ENCODE results near the gene LUZP2.

Gene LUZP2

GRCh38 chr11:24805671-24806070, 308.8 kb downstream of the LUZP2 start:
- no peak for DNase-seq (ENCODE audit: extremely low read depth in 1 of 2, low read depth in 1 of 2)

DNA sequence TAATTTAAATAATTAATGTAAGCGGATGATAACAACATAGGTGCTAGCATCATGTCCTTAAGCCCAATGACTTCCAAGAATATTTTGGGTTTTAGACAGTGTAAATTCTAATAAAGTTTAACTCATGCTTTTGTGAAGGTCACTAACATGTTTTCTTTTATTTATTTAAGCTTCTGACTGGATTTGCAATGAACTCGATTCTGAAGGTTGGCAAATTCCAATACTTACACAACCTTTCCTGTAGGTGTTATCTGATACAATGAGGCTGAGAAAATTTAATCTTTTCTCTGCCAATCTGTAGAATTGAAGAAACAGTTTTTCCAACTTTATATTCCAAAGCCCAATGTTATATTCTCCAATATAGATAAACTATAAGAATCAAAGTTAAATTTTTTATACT, 311.3 kb downstream of the LUZP2 start:
- no peak for DNase-seq (ENCODE audit: extremely low read depth in 1 of 2, low read depth in 1 of 2)

- DNase-seq (ENCODE audit: extremely low read depth in 1 of 2, low read depth in 1 of 2), result no peak
Observed at GRCh38 chr11:24819006-24819405, 322.2 kb downstream of the LUZP2 start.

GRCh38 chr11:24819863-24820434, 323.1 kb downstream of the LUZP2 start:
- no peak for DNase-seq (ENCODE audit: extremely low read depth in 1 of 2, low read depth in 1 of 2)

DNA sequence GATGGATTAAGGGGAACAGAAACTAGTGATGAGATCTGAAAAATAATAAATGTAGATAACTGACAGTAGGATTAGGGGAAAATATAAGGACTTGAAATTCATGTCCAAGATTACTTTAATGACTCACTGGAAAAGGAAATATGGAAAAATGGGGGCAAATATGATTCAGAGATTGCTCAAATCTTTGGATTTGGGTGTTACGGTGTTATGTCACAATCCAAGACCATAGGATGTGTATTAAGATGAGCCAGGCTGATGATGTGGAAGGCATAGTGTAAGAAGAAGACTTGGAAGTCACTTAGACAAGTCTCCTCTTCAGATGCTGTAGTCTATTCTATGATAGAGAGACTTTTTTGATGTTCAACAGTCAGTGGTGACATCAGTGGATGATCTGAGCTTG, 323.7 kb downstream of the LUZP2 start:
- no peak for DNase-seq (ENCODE audit: extremely low read depth in 1 of 2, low read depth in 1 of 2)

- no peak for DNase-seq (ENCODE audit: extremely low read depth in 1 of 2, low read depth in 1 of 2)
Observed at GRCh38 chr11:24828938-24829605, 332.2 kb downstream of the LUZP2 start.

GRCh38 chr11:24833573-24833972, 336.7 kb downstream of the LUZP2 start:
- no peak for DNase-seq (ENCODE audit: extremely low read depth in 1 of 2, low read depth in 1 of 2)

GRCh38 chr11:24837112-24837511, 340.3 kb downstream of the LUZP2 start:
- DNase-seq (ENCODE audit: extremely low read depth in 1 of 2, low read depth in 1 of 2), result no peak

- no peak for DNase-seq (ENCODE audit: extremely low read depth in 1 of 2, low read depth in 1 of 2)
Observed at GRCh38 chr11:24842308-24842707, 345.5 kb downstream of the LUZP2 start.

GRCh38 chr11:24844406-24844805, 347.6 kb downstream of the LUZP2 start:
- no peak for DNase-seq (ENCODE audit: extremely low read depth in 1 of 2, low read depth in 1 of 2)

DNA sequence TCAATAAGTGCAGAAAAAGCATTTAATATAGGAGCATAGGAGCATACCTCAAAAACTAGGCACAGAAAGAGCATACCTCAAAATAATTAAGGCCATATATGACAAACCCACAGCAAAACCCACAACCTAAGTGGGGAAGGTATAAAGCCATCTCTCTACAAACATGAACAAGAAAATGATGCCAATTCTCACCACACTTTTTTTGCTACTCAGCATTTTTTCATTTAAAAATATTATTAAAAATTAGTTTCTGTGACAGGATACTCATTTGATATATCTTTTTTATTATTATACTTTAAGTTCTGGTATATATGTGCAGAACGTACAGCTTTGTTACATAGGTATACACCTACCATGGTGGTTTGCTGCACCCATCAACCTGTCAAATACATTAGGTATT, 352.0 kb downstream of the LUZP2 start:
- no peak for DNase-seq (ENCODE audit: extremely low read depth in 1 of 2, low read depth in 1 of 2)

- DNase-seq (ENCODE audit: extremely low read depth in 1 of 2, low read depth in 1 of 2), result no peak
Observed at GRCh38 chr11:24855951-24856350, 359.1 kb downstream of the LUZP2 start.

GRCh38 chr11:24859801-24860300, 363.0 kb downstream of the LUZP2 start:
- DNase-seq (ENCODE audit: extremely low read depth in 1 of 2, low read depth in 1 of 2), result no peak

DNA sequence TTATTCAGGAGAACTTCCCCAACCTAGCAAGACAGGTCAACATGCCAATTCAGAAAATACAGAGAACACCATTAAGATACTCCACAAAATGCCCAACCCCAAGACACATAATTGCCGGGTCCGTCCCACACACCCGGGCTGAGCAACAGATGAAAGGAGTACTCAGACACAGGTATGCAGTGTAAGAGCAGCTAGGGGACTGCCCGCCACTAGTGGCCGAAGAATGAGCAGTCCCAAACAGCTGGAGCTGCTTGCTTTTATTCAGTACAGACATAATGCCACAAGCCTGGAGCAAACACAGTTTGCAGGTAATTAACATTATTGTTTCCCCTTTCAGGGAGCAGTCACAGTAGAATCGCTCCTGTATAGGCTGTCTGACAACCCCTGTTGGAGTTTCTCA, 364.6 kb downstream of the LUZP2 start:
- DNase-seq (ENCODE audit: extremely low read depth in 1 of 2, low read depth in 1 of 2), result no peak

GRCh38 chr11:24866743-24867142, 369.9 kb downstream of the LUZP2 start:
- no peak for DNase-seq (ENCODE audit: extremely low read depth in 1 of 2, low read depth in 1 of 2)

DNA sequence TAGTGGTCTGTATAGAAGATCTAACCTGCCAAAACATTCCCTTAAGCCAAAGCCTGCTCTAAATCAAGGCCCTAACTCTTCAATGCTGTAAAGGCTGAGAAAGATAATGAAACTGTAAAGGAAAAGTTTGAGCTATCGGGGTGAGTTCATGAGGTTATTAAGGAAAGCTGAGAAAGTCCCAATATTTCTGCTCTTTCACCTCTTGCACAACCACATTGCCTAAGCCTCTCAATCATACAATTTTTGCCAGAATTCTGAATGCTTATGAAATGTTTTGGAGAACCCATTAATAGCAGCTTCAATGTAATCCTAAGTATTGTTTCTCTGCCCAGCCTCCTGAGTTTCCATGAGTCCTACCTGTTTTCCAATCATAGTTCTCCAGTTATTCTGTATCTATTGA, 373.2 kb downstream of the LUZP2 start:
- no peak for DNase-seq (ENCODE audit: extremely low read depth in 1 of 2, low read depth in 1 of 2)

DNA sequence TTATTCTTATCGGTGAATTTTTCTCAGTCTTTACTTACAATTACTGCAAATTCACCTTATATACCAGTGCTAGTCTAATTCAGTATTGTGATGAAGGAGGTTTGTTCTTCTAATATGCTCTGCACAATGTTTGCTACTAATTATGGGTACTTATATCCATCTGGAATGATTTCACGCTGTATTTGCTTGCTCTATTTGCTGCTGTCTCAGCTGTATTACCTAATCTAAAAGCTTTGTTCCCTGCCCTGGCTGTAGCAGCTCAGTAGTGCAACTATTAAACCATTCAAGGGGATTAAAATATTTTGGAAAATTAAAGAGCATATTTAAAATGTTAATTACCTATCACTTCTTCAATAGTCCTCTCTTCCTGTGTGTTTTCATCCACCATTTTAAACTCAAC, 375.3 kb downstream of the LUZP2 start:
- no peak for DNase-seq (ENCODE audit: extremely low read depth in 1 of 2, low read depth in 1 of 2)

- no peak for DNase-seq (ENCODE audit: extremely low read depth in 1 of 2, low read depth in 1 of 2)
Observed at GRCh38 chr11:24872651-24873311, 375.9 kb downstream of the LUZP2 start.

DNA sequence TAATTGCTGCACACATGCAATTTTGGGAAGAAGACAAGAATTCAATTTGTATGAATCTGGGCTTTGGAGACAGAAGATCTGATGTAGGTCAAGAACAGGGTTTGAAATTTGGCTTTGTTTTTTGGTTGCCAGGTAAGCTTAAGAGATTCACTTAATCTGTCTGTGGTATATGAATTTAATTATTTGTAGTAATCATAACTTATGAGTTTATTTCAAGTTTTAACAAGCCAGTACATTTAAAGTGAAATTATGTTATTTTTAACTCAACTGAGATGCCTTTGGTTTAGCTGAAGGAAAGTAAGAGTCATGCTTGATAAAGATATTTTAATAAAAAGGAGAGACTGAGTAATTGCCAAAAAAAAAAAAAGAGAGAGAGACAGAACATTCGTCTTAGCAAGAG, 384.1 kb downstream of the LUZP2 start:
- DNase-seq (ENCODE audit: extremely low read depth in 1 of 2, low read depth in 1 of 2), result no peak

DNA sequence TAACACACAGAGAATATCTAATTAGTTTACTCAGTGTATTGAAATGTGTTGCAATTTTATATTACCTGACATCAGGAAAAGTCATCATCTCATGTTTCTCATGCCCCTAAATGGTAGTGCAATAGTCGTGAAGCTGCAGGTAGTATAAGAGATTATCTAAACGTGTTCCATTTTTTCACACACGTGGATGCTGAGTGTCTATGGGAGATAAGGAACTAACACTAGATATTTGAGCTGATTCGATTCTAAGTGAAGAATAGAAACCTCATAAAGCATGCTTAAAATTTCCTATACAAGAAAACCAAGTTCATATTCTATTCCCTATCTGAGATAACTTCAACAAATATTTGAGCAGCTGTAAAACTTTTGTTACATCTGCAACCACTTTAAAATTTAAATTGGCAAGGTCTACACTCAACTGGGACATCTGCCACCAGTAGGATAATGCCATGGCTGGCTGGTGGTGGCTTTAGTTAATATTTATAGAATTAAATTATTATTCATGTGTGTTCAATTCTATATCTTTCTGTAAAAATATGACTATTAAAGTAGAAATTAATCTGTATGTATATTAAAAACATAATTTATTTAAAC, 388.8 kb downstream of the LUZP2 start:
- no peak for DNase-seq (ENCODE audit: extremely low read depth in 1 of 2, low read depth in 1 of 2)

DNA sequence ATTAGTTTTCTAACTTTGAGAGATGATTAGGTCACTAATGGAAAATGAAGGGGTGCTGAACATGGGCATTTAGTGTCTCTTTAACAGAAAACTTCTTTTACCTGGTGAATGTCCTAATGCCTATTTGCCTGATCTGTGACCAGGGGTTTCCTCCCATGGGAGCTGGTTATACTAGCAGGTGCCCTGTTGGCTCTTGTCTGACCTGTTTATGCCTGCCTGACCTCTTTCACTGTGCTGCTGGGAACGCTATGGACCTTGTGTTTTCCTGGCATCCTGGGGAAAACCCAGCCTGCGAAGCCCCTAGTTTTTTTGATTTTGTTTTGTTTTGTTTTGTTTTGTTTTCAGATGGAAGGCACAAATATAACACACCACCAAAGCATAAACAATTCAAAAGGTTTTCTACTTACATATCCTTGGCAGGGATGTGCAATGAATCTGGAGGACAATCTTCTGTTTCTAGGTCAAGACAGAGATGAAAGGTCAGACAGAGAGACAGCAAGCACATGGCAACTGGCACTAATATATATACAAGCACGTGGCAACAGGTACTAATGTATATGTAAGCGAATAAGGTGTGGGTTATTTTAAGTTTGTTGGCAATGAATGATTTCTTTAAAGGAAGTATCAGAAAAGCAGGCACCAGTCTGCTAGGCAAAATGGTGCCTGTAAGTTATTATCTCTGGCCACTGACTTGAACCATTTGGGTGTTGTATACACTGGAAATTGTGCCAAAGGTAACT, 390.2 kb downstream of the LUZP2 start:
- no peak for DNase-seq (ENCODE audit: extremely low read depth in 1 of 2, low read depth in 1 of 2)
